GM12801 (cell line): ENCODE data around the gene UTP14C.

Experiments used
- TF ChIP-seq, protein P1 (sequence below): IDR thresholded peaks from one replicate; pipeline ENCODE4 v1.5.1; 2011; ENCODE audit warnings: control low read depth; ENCODE audit not compliant: insufficient read length; ENCODE audit errors: extremely low read depth

UTP14C gene

GRCh38 chr13:51998723-51999509 lies 25.6 kb upstream of the UTP14C start:
- TF ChIP-seq, protein P1, sequence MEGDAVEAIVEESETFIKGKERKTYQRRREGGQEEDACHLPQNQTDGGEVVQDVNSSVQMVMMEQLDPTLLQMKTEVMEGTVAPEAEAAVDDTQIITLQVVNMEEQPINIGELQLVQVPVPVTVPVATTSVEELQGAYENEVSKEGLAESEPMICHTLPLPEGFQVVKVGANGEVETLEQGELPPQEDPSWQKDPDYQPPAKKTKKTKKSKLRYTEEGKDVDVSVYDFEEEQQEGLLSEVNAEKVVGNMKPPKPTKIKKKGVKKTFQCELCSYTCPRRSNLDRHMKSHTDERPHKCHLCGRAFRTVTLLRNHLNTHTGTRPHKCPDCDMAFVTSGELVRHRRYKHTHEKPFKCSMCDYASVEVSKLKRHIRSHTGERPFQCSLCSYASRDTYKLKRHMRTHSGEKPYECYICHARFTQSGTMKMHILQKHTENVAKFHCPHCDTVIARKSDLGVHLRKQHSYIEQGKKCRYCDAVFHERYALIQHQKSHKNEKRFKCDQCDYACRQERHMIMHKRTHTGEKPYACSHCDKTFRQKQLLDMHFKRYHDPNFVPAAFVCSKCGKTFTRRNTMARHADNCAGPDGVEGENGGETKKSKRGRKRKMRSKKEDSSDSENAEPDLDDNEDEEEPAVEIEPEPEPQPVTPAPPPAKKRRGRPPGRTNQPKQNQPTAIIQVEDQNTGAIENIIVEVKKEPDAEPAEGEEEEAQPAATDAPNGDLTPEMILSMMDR = no peak

- TF ChIP-seq, protein P1 = no peak
Observed at GRCh38 chr13:51999510-51999911, 25.0 kb upstream of the UTP14C start.

- TF ChIP-seq, protein P1 = no peak
Observed at GRCh38 chr13:51999921-52000320, 24.6 kb upstream of the UTP14C start.

- TF ChIP-seq, protein P1 = no peak
Observed at GRCh38 chr13:52001120-52001731, 23.3 kb upstream of the UTP14C start.

GRCh38 chr13:52002361-52002760 lies 22.1 kb upstream of the UTP14C start:
- TF ChIP-seq, protein P1 = no peak

DNA sequence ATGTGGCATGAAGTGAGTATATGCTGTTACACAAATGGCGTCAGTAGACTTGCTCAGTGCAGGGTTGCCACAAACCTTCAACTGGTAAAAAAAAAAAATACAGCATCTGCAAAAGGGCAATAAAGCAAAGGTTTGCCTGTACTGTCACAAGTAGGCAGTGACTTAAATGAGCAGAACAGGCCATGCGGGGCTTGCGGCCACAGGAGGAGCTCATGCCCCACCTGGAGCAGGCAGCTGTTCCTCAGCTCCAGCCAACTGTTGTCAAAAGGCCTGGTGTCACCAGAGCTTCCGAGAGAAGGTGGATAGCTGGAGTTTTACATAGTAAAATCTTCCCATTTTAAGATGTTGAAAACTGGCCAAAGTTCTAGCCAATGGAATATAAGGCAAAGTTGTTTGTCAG lies 20.9 kb upstream of the UTP14C start:
- TF ChIP-seq, protein P1 = no peak

GRCh38 chr13:52004511-52005170 lies 19.9 kb upstream of the UTP14C start:
- TF ChIP-seq, protein P1 = no peak
